Activated naive CD4-positive, alpha-beta T cell treated with anti-CD3 and anti-CD28 coated beads, Interleukin-2, amount 50 U/mL, for 24 hours (primary cell): ENCODE measurements around the gene STRBP.
"Not testable (repeated sequence)": the region's sequence is repeated elsewhere in the genome, so short reads cannot be mapped to it uniquely, and the experiment has no call there.

Experiments used
- H3K27ac Mint-ChIP-seq: one replicate; pipeline ENCODE4 v1.8.0; 2021; ENCODE audit warnings: mild to moderate bottlenecking, mixed read lengths
- H3K27me3 Mint-ChIP-seq: one replicate; pipeline ENCODE4 v1.8.0; 2021; ENCODE audit warnings: mixed read lengths
- H3K36me3 Mint-ChIP-seq: one replicate; pipeline ENCODE4 v1.8.0; 2021; ENCODE audit warnings: mixed read lengths
- H3K4me1 Mint-ChIP-seq: one replicate; pipeline ENCODE4 v1.8.0; 2021; ENCODE audit warnings: mixed read lengths
- H3K4me3 Mint-ChIP-seq: one replicate; pipeline ENCODE4 v1.8.0; 2021; ENCODE audit warnings: mild to moderate bottlenecking, mixed read lengths
- H3K9me3 Mint-ChIP-seq: one replicate; pipeline ENCODE4 v1.8.0; 2021; ENCODE audit warnings: mixed read lengths

Gene STRBP

DNA sequence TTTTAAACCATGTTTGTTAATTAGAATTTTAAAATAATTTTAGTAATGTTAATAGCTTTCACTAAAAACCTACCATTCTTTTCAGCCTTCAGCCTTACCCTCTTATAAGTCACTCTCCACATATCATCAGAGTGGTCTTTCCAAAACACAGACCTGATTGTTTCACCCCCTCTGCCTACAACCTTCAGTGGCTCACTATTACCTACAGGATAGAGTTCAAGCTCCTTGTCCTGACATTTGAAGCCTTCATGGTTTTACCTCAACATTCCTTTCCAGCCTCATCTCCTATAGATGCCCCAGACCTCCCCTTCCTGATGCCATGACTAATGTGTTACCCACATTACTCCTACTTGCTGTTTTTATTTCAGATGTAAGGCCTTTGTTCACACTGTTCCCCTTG is 27.8 kb upstream of the STRBP start:
- no peaks in the 10 kb centered on the region for H3K27me3 Mint-ChIP-seq
- H3K4me3 Mint-ChIP-seq, result no peak overlapping the region
- peaks cover 6% of the 10 kb centered on the region for H3K4me1 Mint-ChIP-seq
- no peaks in the 10 kb centered on the region for H3K9me3 Mint-ChIP-seq
- no peaks in the 10 kb centered on the region for H3K36me3 Mint-ChIP-seq
- H3K27ac Mint-ChIP-seq, result no peak overlapping the region

DNA sequence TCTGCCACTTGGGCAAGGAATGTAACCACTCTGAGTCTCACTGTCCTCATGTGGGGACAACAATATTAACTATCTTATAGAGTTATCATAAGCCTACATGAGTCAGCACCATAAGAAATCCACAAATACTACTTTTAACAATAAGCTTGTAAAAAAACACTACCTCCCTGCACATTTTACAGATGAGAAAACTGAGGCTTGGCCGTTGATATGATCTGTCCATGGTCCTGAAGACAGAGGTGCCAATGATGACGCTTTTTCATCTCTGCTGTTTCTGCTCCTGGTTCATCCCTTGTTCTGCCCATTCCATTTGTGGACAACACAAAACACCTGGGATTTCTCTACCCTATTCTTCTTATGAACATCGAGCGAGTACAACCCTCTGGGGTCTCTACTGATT is 23.4 kb upstream of the STRBP start:
- Mint-ChIP-seq H3K36me3 (no peaks in the 10 kb centered on the region), H3K4me3 (no peak overlapping the region), H3K27ac (peak overlapping the region; percentile 43), H3K27me3 (no peaks in the 10 kb centered on the region), H3K4me1 (no peaks in the 10 kb centered on the region), H3K9me3 (no peaks in the 10 kb centered on the region)

DNA sequence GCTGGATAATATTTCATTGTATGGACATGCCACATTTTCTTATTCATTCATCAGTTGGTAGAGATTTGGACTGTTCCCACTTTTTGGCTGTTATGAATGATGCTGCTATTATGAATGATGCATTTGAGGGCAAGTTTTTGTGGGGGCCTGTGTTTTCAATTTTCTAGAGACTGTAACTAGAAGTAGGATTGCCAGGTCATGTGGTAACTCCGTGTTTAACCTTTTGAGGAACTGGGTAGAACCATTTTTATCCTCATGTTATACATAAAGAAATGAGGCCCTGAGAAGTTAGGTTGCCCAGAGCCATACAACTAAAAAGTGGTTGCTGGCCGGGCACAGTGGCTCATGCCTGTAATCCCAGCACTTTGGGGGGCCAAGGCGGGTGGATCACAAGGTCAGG is 22.4 kb upstream of the STRBP start:
- Mint-ChIP-seq H3K4me1 (no peaks in the 10 kb centered on the region), H3K27ac (no peak overlapping the region), H3K4me3 (no peak overlapping the region), H3K27me3 (no peaks in the 10 kb centered on the region), H3K9me3 (no peaks in the 10 kb centered on the region), H3K36me3 (no peaks in the 10 kb centered on the region)

DNA sequence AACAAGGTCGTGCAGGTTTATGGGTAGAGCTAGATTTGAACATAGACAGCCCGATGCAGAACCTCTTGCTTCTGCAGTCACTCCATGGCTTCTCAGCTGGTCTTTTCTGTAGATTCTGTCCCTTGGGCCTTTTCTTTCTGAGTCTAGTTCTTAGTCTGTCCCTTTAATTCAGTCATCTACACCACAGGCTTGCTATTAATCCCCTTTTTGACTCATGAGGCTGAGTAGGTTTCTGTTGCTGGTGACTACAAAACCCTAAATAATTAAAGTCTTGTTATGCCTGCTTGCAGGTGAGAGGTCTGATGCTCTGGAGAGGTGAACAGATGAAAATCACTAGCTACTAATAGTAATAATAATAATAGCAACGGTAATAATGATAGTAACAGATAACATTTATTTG is 19.3 kb upstream of the STRBP start:
- H3K9me3 Mint-ChIP-seq, result no peaks in the 10 kb centered on the region
- no peaks in the 10 kb centered on the region for H3K27me3 Mint-ChIP-seq
- no peak overlapping the region for H3K27ac Mint-ChIP-seq
- H3K4me3 Mint-ChIP-seq, result no peak overlapping the region
- no peaks in the 10 kb centered on the region for H3K36me3 Mint-ChIP-seq
- no peaks in the 10 kb centered on the region for H3K4me1 Mint-ChIP-seq

DNA sequence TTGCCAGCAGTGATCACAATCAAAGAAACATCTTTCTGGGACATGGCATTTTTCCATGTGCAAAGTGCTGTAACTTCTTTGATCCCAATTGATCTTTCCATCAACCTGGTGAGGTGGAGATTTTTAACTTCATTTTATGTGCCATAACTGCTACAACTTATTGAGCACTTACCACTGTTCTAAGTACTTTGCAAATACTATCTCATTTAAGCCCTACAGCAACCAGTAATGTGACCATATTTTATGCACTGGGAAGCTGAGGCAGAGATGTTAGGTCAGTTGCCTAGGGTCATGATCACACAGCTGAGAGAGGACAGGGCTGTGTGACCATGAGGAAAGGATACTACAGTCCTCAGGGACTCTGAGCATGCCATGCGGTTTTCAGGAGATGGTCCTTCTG is 17.9 kb upstream of the STRBP start:
- Mint-ChIP-seq H3K27ac (no peak overlapping the region), H3K27me3 (no peaks in the 10 kb centered on the region), H3K36me3 (no peaks in the 10 kb centered on the region), H3K4me1 (no peaks in the 10 kb centered on the region), H3K4me3 (no peak overlapping the region), H3K9me3 (no peaks in the 10 kb centered on the region)

DNA sequence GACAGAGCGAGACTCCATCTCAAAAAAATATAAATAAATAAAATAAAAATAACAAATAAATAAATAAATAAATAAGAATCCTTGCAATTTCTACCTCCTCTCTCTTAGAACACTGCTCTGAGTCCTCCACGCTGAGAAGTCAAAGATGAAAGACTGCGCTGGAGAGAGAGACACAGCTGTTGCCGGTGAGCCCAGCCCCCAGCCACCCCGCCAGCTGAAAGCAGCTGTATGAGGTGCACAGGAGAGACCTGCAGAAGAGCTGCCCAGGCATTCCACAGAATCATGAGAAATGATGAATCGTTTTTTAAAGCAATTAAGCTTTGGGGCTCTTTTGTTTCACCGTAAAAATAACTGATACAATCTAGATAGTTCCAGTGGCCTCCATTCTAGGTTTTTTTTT is 16.3 kb upstream of the STRBP start:
- no peaks in the 10 kb centered on the region for H3K9me3 Mint-ChIP-seq
- no peaks in the 10 kb centered on the region for H3K36me3 Mint-ChIP-seq

DNA sequence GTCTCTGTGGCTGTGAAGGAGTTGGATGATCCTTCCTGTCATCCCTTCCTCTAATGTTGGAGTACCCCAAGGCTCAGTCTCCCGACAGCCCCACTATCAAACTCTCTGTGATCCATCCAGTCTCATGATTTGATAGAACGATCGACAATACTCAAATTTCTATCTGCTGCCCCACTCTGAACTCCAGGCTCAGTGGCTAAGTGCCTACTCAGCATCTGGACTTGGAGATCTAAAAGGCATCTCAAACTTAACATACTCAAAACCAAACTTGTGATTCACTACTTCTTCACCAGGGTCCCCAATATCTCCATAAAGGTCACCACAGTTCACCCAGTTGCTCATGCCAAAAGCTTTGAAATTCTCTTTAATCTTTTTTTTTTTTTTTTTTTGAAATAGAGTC is 15.1 kb upstream of the STRBP start:
- H3K4me3 Mint-ChIP-seq, result no peak overlapping the region
- H3K27ac Mint-ChIP-seq, result no peak overlapping the region
- H3K9me3 Mint-ChIP-seq, result no peaks in the 10 kb centered on the region
- H3K27me3 Mint-ChIP-seq, result no peaks in the 10 kb centered on the region
- peaks cover 6% of the 10 kb centered on the region for H3K36me3 Mint-ChIP-seq
- peaks cover under 1% of the 10 kb centered on the region for H3K4me1 Mint-ChIP-seq

More for the DNA sequence above, 16.3 kb upstream of the STRBP start:
- Mint-ChIP-seq H3K27me3 (no peaks in the 10 kb centered on the region), H3K4me3 (no peak overlapping the region), H3K4me1 (no peaks in the 10 kb centered on the region), H3K27ac (no peak overlapping the region)

DNA sequence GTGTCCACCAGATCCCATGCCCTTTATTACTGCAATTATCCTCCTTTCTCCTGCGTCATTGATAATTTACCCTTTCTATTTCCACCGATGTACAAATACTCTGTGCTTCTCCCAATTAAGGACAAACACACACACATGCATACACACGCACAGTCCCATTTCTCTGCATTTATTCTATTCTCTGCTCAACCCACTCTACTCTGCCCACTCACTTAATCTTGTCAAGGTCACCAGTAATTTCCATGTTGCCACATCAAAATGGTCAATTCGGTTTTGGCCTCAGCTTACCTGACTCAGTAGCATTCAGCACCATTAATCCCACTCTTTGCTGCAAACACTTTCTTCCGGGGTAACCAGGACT is 14.6 kb upstream of the STRBP start:
- no peaks in the 10 kb centered on the region for H3K9me3 Mint-ChIP-seq
- no peaks in the 10 kb centered on the region for H3K27me3 Mint-ChIP-seq
- no peak overlapping the region for H3K27ac Mint-ChIP-seq
- H3K4me1 Mint-ChIP-seq, result peaks cover 3% of the 10 kb centered on the region
- H3K36me3 Mint-ChIP-seq, result peaks cover 6% of the 10 kb centered on the region
- H3K4me3 Mint-ChIP-seq, result no peak overlapping the region

DNA sequence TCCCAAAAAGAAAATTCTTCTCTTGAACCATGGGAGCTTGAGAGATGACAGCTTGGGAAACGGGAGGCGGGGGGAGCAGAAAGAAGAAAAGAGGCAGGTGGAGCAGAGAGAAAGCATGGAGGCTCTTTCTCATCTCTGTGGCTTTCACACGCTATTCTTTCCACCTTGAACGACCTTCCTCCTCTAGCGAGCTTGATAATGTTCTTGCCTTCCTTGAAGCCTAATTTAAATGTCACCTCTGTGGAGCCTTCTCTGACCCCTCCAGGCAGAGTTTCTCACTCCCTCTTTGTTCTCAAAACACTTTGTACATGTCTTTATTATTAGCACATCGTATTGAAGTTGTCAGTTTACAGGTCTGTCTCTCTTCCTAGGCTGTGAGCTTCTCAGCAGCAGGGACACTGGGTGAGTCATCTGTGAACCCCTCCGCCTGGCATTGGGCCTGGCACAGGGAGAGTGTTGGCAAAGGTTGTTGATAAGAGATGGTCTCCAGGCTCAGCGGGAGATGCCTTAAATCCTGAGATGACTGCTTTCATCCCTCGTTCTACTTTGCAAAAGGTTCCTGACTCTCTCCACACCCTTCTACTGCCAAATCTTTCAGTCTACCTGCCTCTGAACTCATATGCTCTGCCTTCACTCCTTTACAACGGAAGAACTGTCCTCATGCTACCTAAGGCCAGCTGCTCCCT is 14.1 kb upstream of the STRBP start:
- peaks cover 3% of the 10 kb centered on the region for H3K4me1 Mint-ChIP-seq
- H3K27ac Mint-ChIP-seq, result no peak overlapping the region
- no peaks in the 10 kb centered on the region for H3K27me3 Mint-ChIP-seq
- H3K4me3 Mint-ChIP-seq, result no peak overlapping the region
- no peaks in the 10 kb centered on the region for H3K9me3 Mint-ChIP-seq
- peaks cover 6% of the 10 kb centered on the region for H3K36me3 Mint-ChIP-seq

DNA sequence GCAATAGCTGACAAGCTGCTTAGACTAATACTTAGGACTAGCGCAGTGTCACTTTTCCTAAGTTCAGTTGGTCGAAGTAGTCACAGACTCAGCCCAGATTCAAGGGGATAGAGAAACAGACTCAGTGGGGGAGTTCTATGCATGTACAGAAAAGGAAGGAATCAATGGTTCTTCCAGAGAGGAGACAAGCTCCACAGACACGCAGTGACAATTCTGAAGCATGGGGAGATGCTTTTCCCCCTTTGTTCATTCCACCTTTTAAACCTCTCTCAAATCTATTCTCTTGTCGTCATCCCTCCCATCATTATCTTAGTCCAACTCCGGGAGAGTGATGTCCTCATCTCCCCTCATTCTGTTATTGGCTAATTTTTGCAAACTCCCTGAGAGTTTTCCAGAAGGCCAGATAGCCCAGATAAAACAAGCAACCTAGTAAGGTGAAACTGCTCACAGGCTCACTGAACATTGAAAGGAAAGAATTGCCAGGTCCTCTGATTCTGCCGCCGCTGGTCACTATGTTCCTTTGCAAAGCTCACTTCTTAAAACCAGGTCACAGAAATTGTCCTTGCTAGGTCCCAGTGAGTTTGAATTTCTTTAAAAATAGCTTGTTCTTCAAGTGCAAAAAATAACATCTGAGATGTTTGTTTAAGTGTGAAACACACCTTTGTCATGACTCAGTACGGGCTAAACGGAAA is 13.4 kb upstream of the STRBP start:
- Mint-ChIP-seq H3K9me3 (no peaks in the 10 kb centered on the region), H3K36me3 (peaks cover 6% of the 10 kb centered on the region), H3K4me3 (no peak overlapping the region), H3K27ac (no peak overlapping the region), H3K4me1 (peaks cover 3% of the 10 kb centered on the region), H3K27me3 (no peaks in the 10 kb centered on the region)

DNA sequence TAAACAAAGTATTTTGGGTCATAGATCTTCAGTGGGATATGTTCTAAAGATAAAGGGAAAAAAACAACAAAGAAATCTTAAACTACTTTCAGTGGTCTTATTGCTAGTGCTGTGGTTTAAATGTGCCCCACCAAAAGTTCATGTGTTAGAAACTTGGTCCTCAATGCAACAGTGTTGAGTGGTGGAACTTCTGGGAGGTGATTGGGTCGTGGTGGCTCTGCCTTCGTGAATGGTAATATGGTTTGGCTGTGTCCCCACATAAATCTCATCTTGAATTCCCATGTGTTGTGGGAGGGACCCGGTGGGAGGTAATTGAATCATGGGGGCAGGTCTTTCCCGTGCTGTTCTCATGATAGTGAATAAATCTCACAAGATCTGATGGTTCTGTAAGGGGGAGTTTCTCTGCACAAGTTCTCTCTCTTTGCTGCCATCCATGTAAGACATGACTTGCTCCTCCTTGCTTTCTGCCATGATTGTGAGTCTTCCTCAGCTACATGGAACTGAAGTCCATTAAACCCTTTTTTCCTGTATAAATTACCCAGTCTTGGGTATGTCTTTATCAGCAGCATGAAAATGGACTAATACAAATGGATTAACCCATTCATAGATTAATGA is 10.6 kb upstream of the STRBP start:
- H3K9me3 Mint-ChIP-seq, H3K4me1 Mint-ChIP-seq, H3K36me3 Mint-ChIP-seq, H3K27ac Mint-ChIP-seq, H3K27me3 Mint-ChIP-seq, H3K4me3 Mint-ChIP-seq: not testable (repeated sequence)

DNA sequence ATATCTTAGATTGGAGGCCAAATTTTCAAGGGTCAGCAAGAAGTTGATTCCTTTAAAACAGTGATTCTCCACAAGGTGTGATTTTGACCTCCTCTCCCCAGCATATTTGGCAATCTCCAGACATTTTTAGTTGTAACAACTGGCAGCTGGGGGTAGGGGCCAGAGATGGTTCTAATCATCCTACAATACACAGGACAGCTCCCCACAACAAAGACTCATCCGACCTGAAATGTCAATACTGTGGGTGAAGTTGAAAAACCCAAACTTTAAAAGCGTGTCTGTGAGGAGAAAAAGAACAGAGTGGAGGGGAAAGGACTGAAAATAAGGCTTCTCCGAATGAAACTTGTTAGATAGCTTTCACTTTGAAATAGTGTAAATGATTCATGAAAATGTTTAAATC is 10.0 kb upstream of the STRBP start:
- no peak overlapping the region for H3K27ac Mint-ChIP-seq
- peaks cover 8% of the 10 kb centered on the region for H3K4me1 Mint-ChIP-seq

DNA sequence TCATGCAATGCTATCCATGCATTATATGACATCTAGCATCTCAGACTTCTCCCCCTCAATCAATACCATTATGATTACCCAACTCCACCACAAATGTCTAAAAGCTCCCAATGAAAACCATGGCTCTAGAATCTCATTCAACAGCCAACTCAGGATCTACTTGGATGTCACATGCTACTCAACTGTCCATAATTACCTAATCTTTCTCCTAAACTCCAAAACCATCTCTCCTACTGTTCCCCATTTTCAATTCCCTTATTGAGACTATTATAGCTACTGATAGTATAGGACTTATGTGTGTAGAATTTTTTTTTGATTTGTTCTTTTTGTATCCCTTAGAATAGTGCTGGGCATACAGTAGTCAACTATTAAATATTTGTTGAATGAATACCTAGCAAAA is 8.2 kb upstream of the STRBP start:
- H3K4me1 Mint-ChIP-seq, result peaks cover 8% of the 10 kb centered on the region
- H3K27me3 Mint-ChIP-seq, result no peaks in the 10 kb centered on the region
- no peak overlapping the region for H3K27ac Mint-ChIP-seq
- H3K4me3 Mint-ChIP-seq, result no peak overlapping the region
- H3K36me3 Mint-ChIP-seq, result peaks cover 6% of the 10 kb centered on the region
- no peaks in the 10 kb centered on the region for H3K9me3 Mint-ChIP-seq

More for the DNA sequence above, 10.0 kb upstream of the STRBP start:
- peaks cover 6% of the 10 kb centered on the region for H3K36me3 Mint-ChIP-seq
- no peak overlapping the region for H3K4me3 Mint-ChIP-seq
- H3K9me3 Mint-ChIP-seq, result no peaks in the 10 kb centered on the region
- no peaks in the 10 kb centered on the region for H3K27me3 Mint-ChIP-seq

DNA sequence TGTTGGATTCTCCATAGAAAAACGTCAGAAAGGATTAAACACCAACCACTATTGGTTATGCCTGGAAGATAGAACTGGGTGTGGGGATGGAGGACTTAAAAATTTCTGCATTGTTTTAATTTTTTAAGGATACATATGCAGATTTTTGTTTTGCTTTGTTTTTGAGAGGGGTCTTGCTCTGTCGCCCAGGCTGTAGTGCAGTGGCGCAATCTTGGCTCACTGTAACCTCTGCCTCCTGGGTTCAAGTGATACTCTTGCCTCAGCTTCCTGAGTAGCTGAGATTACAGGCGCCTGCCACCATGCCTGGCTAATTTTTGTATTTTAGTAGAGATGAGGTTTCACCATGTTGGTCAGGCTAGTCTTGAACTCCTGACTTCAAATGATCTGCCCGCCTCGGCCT is 2.7 kb upstream of the STRBP start:
- not testable (repeated sequence) for H3K9me3 Mint-ChIP-seq, H3K27me3 Mint-ChIP-seq, H3K36me3 Mint-ChIP-seq, H3K4me3 Mint-ChIP-seq
- Mint-ChIP-seq H3K4me1 (peaks cover 27% of the 10 kb centered on the region), H3K27ac (peak overlapping the region; percentile 43)

DNA sequence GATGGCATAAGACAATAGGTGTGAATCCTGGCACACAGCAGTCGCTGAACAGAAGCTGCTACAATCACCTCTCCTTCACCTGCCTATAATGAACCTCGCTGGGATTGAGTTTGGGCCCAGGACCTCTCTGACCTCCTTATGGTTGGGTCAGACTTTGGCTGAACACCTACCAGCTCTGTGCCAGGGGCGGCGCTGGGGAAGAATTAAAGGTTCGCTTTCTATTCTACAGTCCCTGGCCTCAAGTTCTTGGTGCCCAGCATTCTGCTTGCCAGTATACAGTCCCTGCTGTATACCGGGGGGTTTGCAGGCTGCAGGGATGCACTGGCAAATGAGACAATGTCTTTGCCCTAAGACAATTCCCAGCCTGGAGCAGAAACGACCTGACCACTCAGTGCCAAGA is 895 bp upstream of the STRBP start:
- Mint-ChIP-seq H3K9me3 (no peaks in the 10 kb centered on the region), H3K4me3 (peak overlapping the region; percentile 61), H3K27me3 (no peaks in the 10 kb centered on the region), H3K36me3 (no peaks in the 10 kb centered on the region), H3K27ac (peak overlapping the region; percentile 68), H3K4me1 (peaks cover 36% of the 10 kb centered on the region)

DNA sequence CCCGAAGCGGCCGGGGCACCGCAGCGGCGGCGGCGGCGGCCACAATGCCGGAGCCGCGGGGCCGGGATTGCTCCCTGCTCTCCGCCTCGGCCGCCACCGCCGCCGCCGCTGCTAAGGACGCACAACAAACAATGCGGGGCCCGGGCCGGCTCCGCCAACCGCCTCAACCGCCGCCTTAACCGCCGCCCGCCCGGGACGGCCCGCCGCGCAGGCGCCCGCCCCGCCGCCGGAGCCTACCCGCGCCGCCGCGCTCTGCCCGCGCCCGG is 254 bp downstream of the STRBP start:
- peaks cover 39% of the 10 kb centered on the region for H3K4me1 Mint-ChIP-seq
- peaks cover 2% of the 10 kb centered on the region for H3K36me3 Mint-ChIP-seq
- H3K9me3 Mint-ChIP-seq, result no peaks in the 10 kb centered on the region
- H3K27me3 Mint-ChIP-seq, result no peaks in the 10 kb centered on the region
- H3K4me3 Mint-ChIP-seq, result no peak overlapping the region
- H3K27ac Mint-ChIP-seq, result no peak overlapping the region
